Astrocyte (in vitro differentiated cells and primary cell): ENCODE results near the gene COBL.

ENCODE experiments used
- EZH2 ChIP-seq: IDR thresholded peaks from 2 replicates; pipeline ENCODE4 v1.6.1; 2012; ENCODE audit warnings: mild to moderate bottlenecking, low read length, inconsistent platforms; ENCODE audit not compliant: insufficient read depth
- TF ChIP-seq, protein P1 (sequence below): IDR thresholded peaks from 2 replicates; pipeline ENCODE4 v1.5.1; 2011; ENCODE audit warnings: low read depth, mild to moderate bottlenecking, inconsistent platforms, low read length, moderate library complexity; ENCODE audit not compliant: insufficient read depth

DNA sequence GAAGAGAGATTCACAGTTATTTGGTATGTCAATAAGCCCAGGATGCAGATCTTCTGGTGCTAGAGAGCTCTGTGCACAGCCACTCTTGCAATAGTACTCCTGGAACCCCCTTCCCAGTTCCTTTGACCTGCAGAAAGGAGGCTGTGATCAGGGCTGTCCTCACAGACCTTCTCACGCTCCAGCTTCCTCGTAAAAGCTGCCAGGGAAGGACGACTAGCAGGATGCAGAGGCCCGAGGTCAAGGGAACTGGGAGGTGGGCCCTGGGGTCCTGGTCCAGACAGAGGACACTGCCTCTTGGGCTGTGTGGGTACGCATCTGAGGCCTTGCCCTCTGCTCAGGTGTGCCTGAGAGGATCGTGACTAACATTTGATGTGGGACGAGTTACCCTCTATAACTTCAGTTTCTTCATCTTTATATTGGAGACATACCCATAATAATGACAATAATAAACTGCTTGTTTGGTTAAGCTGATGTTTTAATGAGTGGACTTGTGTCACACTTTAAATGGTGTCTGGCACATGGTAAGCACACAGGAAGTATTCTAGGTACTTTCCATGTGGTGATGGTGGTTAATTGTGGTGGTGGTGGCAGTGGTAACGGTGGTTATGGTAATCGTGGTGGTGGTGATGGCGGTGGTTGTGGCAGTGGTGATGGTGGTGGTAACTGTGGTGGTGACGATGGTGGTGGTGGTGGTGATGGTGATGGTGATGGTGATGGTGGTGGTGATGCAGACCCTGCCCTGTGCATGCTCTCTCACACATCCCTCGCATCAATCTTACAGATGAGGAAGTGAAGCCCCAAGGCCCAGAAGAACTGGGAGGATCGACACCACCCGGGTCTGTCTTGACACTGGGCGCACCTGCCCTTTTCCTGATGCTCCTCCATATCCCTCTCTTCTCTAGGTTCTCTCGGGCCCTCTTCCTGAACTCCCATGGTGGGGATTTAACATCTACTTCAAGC lies 298.8 kb downstream of the COBL start:
- TF ChIP-seq, protein P1, sequence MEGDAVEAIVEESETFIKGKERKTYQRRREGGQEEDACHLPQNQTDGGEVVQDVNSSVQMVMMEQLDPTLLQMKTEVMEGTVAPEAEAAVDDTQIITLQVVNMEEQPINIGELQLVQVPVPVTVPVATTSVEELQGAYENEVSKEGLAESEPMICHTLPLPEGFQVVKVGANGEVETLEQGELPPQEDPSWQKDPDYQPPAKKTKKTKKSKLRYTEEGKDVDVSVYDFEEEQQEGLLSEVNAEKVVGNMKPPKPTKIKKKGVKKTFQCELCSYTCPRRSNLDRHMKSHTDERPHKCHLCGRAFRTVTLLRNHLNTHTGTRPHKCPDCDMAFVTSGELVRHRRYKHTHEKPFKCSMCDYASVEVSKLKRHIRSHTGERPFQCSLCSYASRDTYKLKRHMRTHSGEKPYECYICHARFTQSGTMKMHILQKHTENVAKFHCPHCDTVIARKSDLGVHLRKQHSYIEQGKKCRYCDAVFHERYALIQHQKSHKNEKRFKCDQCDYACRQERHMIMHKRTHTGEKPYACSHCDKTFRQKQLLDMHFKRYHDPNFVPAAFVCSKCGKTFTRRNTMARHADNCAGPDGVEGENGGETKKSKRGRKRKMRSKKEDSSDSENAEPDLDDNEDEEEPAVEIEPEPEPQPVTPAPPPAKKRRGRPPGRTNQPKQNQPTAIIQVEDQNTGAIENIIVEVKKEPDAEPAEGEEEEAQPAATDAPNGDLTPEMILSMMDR, result no peak
- no peak for TF ChIP-seq EZH2
